GM12873 (cell line): Measurements from ENCODE around the gene GASK1A.

Experiments used
- CTCF ChIP-seq: IDR thresholded peaks from 2 replicates; pipeline ENCODE4 v1.5.1; 2012; ENCODE audit warnings: low read depth, mild to moderate bottlenecking, moderate library complexity, low read length, control low read depth; ENCODE audit not compliant: insufficient read depth; ENCODE audit errors: missing control alignments

The GASK1A gene

GRCh38 chr3:43014241-43014640 is 35.1 kb downstream of the GASK1A start:
- no peak for TF ChIP-seq CTCF

GRCh38 chr3:43014956-43015355 is 35.8 kb downstream of the GASK1A start:
- TF ChIP-seq CTCF = no peak

GRCh38 chr3:43015572-43015971 is 36.5 kb downstream of the GASK1A start:
- no peak for TF ChIP-seq CTCF

DNA sequence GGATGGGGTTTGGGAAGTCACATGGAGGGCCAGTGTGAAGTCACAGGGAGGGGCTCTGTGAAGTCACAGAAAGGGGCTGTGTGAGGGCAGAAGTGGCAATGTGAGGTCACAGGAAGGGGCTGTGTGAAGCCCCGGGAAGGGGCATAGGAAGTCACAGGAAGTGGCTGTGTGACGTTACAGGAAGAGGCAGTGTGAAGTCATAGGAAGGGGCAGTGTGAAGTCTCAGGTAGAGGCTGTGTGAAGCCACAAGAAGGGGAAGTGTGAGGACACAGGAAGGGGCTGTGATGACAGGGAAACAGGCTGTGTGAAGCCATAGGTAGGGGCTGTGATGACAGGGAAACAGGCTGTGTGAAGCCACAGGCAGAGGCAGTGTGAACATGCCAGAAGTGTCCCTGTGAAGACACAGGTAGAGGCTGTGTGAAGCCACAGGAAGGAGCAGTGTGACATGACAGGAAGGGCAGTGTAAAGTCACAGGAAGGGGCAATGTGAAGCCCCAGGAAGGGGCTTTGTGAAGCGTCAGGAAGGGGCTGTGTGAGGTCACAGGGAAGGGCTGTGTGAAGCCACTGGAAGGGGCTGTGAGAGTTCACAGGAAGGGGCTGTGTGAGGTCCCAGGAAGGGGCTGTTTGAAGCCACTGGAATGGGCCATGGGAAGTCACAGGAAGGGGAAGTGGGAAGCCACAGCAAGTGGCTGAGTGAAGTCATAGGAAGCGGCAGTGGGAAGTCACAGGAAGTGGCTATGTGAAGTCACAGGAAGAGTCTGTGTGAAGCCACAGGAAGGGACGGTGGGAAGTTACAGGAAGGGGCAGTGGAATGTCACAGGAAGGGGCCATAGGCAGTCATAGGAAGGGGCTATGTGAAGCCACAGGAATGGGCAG is 37.1 kb downstream of the GASK1A start:
- TF ChIP-seq CTCF = no peak

DNA sequence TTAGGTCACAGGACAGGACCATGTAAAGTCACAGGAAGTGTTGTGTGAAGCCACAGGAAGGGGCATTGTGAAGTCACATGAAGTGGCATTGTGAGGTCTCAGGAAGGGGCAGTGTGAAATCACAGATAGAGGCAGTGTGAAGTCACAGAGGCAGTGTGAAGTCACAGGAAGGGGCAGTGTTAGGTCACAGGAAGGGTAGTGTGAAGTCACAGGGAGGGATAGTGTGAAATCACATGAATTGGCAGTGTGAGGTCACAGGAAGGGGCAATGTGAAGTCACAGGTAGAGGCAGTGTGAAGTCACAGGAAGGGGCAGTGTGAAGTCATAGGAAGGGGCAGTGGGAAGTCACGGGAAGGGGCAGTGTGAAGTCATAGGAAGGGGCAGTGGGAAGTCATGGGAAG is 37.9 kb downstream of the GASK1A start:
- no peak for TF ChIP-seq CTCF

GRCh38 chr3:43017593-43018195 is 38.6 kb downstream of the GASK1A start:
- no peak for TF ChIP-seq CTCF

- no peak for TF ChIP-seq CTCF
Measured at GRCh38 chr3:43018246-43018645, 39.1 kb downstream of the GASK1A start.
